Measurements from ENCODE around the gene ZNF598.

The ZNF598 gene

GRCh38 chr16:2023092-2024031 lies 13.7 kb upstream of the ZNF598 start (continued):
- TF ChIP-seq, protein P1, sequence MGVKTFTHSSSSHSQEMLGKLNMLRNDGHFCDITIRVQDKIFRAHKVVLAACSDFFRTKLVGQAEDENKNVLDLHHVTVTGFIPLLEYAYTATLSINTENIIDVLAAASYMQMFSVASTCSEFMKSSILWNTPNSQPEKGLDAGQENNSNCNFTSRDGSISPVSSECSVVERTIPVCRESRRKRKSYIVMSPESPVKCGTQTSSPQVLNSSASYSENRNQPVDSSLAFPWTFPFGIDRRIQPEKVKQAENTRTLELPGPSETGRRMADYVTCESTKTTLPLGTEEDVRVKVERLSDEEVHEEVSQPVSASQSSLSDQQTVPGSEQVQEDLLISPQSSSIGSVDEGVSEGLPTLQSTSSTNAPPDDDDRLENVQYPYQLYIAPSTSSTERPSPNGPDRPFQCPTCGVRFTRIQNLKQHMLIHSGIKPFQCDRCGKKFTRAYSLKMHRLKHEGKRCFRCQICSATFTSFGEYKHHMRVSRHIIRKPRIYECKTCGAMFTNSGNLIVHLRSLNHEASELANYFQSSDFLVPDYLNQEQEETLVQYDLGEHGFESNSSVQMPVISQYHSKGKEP (tag by site-specific recombination; IDR thresholded peaks at IDR 0.05) = no peak
- TF ChIP-seq CTCF (tag by site-specific recombination; IDR thresholded peaks at IDR 0.05) (peak; percentile 98), SP7 (tag by site-specific recombination; IDR thresholded peaks at IDR 0.05) (peak; percentile 30), GLI2 (tag by site-specific recombination; IDR thresholded peaks at IDR 0.05; ENCODE audit: borderline replicate concordance, low read depth) (no peak), KLF9 (tag by site-specific recombination; IDR thresholded peaks at IDR 0.05; ENCODE audit: low read depth) (peak; percentile 96), ZNF777 (tag by site-specific recombination; IDR thresholded peaks at IDR 0.05; ENCODE audit: borderline replicate concordance) (no peak), ZNF571 (tag by site-specific recombination; IDR thresholded peaks at IDR 0.05) (no peak), KLF7 (tag by site-specific recombination; IDR thresholded peaks at IDR 0.05; ENCODE audit: borderline replicate concordance) (0 out of 2 replicates have a peak, but pooled peaks have one; percentile 14), BCL11A (tag by site-specific recombination; IDR thresholded peaks at IDR 0.05; ENCODE audit: low read depth) (no peak), ZNF112 (tag by site-specific recombination; IDR thresholded peaks at IDR 0.05) (no peak), ZFP69B (tag by site-specific recombination; IDR thresholded peaks at IDR 0.05) (0 out of 2 replicates have a peak, but pooled peaks have one; percentile 22), ZNF140 (tag by site-specific recombination; IDR thresholded peaks at IDR 0.05) (peak; percentile 63; the same call in 1 of the 2 replicates), ZNF2 (tag by site-specific recombination; IDR thresholded peaks at IDR 0.05) (peak; percentile 94), SETDB1 (IDR thresholded peaks at IDR 0.05; ENCODE audit: insufficient read length, low read length) (no peak), ZBTB17 (tag by site-specific recombination; IDR thresholded peaks at IDR 0.05) (peak; percentile 97), ZBTB21 (tag by site-specific recombination; IDR thresholded peaks at IDR 0.05) (no peak), ZNF600 (tag by site-specific recombination; IDR thresholded peaks at IDR 0.05) (peak; percentile 28; the same call in 1 of the 2 replicates), ZBTB8A (tag by site-specific recombination; IDR thresholded peaks at IDR 0.05) (0 out of 2 replicates have a peak, but pooled peaks have one; percentile 36), ZNF610 (tag by site-specific recombination; IDR thresholded peaks at IDR 0.05; ENCODE audit: borderline replicate concordance) (peak; percentile 42; the same call in 1 of the 2 replicates), PBX3 (CRISPR knock-in tag; IDR thresholded peaks at IDR 0.05) (peak; percentile 83), ZEB2 (tag by site-specific recombination; IDR thresholded peaks at IDR 0.05) (peak; percentile 59; the same call in 1 of the 2 replicates), ZBTB20 (tag by site-specific recombination; IDR thresholded peaks at IDR 0.05) (peak; percentile 76), ZBTB10 (tag by site-specific recombination; IDR thresholded peaks at IDR 0.05) (no peak), KLF16 (tag by site-specific recombination; IDR thresholded peaks at IDR 0.05) (peak; percentile 76), SP3 (tag by site-specific recombination; IDR thresholded peaks at IDR 0.05) (peak; percentile 89), OSR2 (tag by site-specific recombination; IDR thresholded peaks at IDR 0.05) (peak; percentile 85), ZNF449 (tag by site-specific recombination; IDR thresholded peaks at IDR 0.05) (no peak), KLF10 (tag by site-specific recombination; IDR thresholded peaks at IDR 0.05) (peak; percentile 57; the same call in 1 of the 2 replicates)
- TF ChIP-seq, protein P2, sequence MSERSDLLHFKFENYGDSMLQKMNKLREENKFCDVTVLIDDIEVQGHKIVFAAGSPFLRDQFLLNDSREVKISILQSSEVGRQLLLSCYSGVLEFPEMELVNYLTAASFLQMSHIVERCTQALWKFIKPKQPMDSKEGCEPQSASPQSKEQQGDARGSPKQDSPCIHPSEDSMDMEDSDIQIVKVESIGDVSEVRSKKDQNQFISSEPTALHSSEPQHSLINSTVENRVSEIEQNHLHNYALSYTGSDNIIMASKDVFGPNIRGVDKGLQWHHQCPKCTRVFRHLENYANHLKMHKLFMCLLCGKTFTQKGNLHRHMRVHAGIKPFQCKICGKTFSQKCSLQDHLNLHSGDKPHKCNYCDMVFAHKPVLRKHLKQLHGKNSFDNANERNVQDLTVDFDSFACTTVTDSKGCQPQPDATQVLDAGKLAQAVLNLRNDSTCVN (tag by site-specific recombination; optimal IDR thresholded peaks at IDR 0.05) = peak; percentile 57
